ENCODE data around the gene TRIO. TPM values are rescaled to one million over a fixed set of nuclear protein-coding genes. Genes with fewer than 3 reads are reported as not detected.

TRIO gene
- total RNA-seq, 4 donors from 2014 or later = 67.4 to 103 (median 94.7) TPM

DNA sequence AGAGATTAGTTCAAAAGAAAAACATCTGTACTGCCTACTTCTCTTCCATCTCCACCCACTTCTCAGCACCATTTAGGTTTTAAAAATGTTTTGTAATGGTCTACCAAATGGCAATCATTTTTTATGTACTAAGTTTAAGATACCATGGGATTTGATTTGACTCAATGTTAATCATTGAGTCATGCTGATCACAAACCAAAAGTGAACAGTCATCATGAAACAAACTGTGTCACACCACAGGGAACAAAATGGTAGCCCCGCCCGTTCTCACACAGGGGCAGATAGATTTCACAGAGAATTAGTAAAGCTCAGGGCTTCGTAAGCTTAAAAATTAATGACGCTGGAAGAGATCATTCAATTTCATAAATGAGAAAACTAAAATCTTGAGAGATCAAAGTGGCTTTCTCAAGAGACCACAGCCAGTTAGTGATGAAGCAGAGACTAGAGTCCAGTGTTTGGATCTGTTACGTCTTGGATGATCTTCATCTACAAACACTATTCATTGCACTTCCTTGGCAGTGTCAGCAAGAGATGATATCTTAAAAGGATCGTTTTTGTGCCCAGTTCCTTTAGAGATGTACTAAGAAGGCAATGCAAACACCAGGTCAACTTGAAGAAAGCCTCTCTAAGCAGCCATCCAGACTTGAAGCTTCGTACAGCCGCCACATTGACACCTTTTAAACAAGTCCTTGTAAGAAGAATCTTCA, 33.9 kb upstream of the TRIO start:
- no peaks in the 10 kb centered on the region for H3K9me3 ChIP-seq
- no peak for DNase-seq
- no peaks in the 10 kb centered on the region for H3K4me1 ChIP-seq
- no peak overlapping the region for H3K27ac ChIP-seq
- intact Hi-C loops (cut with DNase I) = loop anchor here (5.0 to 10.0 kb wide), 2 partner anchors 124 to 163 kb away; no protein-coding TSS in a partner anchor
- no peaks in the 10 kb centered on the region for H3K36me3 ChIP-seq
- H3K4me3 ChIP-seq (replicated peaks in 1 of 3) = no peak overlapping the region
- TF ChIP-seq, protein P1, sequence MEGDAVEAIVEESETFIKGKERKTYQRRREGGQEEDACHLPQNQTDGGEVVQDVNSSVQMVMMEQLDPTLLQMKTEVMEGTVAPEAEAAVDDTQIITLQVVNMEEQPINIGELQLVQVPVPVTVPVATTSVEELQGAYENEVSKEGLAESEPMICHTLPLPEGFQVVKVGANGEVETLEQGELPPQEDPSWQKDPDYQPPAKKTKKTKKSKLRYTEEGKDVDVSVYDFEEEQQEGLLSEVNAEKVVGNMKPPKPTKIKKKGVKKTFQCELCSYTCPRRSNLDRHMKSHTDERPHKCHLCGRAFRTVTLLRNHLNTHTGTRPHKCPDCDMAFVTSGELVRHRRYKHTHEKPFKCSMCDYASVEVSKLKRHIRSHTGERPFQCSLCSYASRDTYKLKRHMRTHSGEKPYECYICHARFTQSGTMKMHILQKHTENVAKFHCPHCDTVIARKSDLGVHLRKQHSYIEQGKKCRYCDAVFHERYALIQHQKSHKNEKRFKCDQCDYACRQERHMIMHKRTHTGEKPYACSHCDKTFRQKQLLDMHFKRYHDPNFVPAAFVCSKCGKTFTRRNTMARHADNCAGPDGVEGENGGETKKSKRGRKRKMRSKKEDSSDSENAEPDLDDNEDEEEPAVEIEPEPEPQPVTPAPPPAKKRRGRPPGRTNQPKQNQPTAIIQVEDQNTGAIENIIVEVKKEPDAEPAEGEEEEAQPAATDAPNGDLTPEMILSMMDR (IDR thresholded peaks at IDR 0.05) = no peak
- TF ChIP-seq POLR2A (IDR thresholded peaks at IDR 0.05) = no peak
- WGBS, 2 donors = 67 to 72% methylated on average over 8 of the region's 8 CpGs
- no peaks in the 10 kb centered on the region for H3K27me3 ChIP-seq

GRCh38 chr5:14109771-14110170, 33.4 kb upstream of the TRIO start:
- Histone ChIP-seq H3K4me1 (no peaks in the 10 kb centered on the region), H3K9me3 (no peaks in the 10 kb centered on the region), H3K27me3 (no peaks in the 10 kb centered on the region), H3K27ac (no peak overlapping the region), H3K36me3 (no peaks in the 10 kb centered on the region), H3K4me3 (replicated peaks in 1 of 3) (no peak overlapping the region)
- intact Hi-C loops (cut with DNase I) = loop anchor here (5.0 to 10.0 kb wide), 2 partner anchors 125 to 163 kb away; no protein-coding TSS in a partner anchor
- TF ChIP-seq, protein P1 (IDR thresholded peaks at IDR 0.05) = no peak
- TF ChIP-seq POLR2A (IDR thresholded peaks at IDR 0.05) = no peak
- no peak for DNase-seq
- 54 to 60% methylated on average over 7 of the region's 7 CpGs for WGBS, 2 donors

DNA sequence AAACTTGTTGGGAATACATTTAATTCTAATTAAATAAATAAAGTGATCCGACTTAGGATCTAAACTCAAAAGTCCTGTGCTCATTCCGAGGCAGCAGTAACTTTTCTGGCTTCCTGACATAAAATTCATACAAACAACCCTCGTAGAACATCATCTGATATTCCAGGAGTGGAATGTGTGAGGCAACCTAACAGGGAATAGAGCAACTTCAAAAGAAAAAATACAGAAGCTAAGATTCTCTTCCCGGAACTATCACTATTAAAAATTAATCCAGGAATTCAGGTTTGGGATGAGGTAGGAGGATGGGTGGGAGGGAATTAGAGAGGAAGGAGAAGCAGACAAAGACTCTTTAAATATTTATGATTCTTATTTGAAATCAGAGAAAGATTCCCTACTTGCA, 32.9 kb upstream of the TRIO start:
- no peak for TF ChIP-seq POLR2A (IDR thresholded peaks at IDR 0.05)
- TF ChIP-seq, protein P1 (IDR thresholded peaks at IDR 0.05) = no peak
- Histone ChIP-seq H3K27me3 (no peaks in the 10 kb centered on the region), H3K9me3 (no peaks in the 10 kb centered on the region), H3K27ac (no peak overlapping the region), H3K4me1 (no peaks in the 10 kb centered on the region), H3K4me3 (replicated peaks in 1 of 3) (no peak overlapping the region), H3K36me3 (no peaks in the 10 kb centered on the region)
- 71% methylated on average over 4 of the region's 4 CpGs for WGBS, 2 donors
- intact Hi-C loops (cut with DNase I) = no loop called here
- DNase-seq = no peak

DNA sequence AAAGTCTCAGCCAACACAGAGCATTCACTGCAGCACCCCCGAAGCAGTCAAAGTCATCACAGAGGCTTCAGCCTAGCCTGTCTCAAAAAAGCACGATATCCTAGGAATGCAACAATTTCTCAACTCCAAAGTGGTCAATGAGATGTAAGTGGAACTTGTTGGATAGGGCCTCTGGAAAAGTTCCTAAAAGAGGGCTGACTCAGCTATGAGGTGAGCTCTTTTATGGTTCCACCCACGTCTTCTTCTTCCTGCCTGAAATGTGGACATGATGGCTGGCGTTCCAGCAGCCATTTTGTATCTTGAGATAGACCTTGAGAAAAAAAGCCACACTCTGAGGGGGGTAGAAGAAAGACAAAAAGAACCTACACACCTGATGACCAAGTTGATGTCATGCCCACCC, 32.5 kb upstream of the TRIO start:
- Histone ChIP-seq H3K9me3 (no peaks in the 10 kb centered on the region), H3K27ac (no peak overlapping the region), H3K36me3 (no peaks in the 10 kb centered on the region), H3K27me3 (no peaks in the 10 kb centered on the region), H3K4me1 (no peaks in the 10 kb centered on the region), H3K4me3 (replicated peaks in 1 of 3) (no peak overlapping the region)
- 78 to 87% methylated on average over 4 of the region's 4 CpGs for WGBS, 2 donors
- no peak for DNase-seq
- intact Hi-C loops (cut with DNase I) = no loop called here
- no peak for TF ChIP-seq POLR2A (IDR thresholded peaks at IDR 0.05)
- TF ChIP-seq, protein P1 (IDR thresholded peaks at IDR 0.05) = no peak

GRCh38 chr5:14112998-14113652, 30.0 kb upstream of the TRIO start:
- WGBS, 2 donors = 76 to 87% methylated on average over 4 to 5 of the region's 5 CpGs
- H3K9me3 ChIP-seq = no peaks in the 10 kb centered on the region
- H3K4me3 ChIP-seq (replicated peaks in 1 of 3) = no peak overlapping the region
- TF ChIP-seq, protein P1 (IDR thresholded peaks at IDR 0.05) = no peak
- TF ChIP-seq POLR2A (IDR thresholded peaks at IDR 0.05) = no peak
- DNase-seq = peak; percentile 7 to 26
- no peaks in the 10 kb centered on the region for H3K36me3 ChIP-seq
- intact Hi-C loops (cut with DNase I) = no loop called here
- H3K27ac ChIP-seq = no peak overlapping the region
- H3K4me1 ChIP-seq = no peaks in the 10 kb centered on the region
- H3K27me3 ChIP-seq = no peaks in the 10 kb centered on the region
